Measurements from ENCODE around the gene HPCAL1. TPM values are rescaled to one million over a fixed set of nuclear protein-coding genes. Genes with fewer than 3 reads are reported as not detected.

Gene HPCAL1
- total and polyA plus RNA-seq, 2 of the 4 experiments (the other 2 are of a cell fraction), result 8.2 to 33.7 TPM

DNA sequence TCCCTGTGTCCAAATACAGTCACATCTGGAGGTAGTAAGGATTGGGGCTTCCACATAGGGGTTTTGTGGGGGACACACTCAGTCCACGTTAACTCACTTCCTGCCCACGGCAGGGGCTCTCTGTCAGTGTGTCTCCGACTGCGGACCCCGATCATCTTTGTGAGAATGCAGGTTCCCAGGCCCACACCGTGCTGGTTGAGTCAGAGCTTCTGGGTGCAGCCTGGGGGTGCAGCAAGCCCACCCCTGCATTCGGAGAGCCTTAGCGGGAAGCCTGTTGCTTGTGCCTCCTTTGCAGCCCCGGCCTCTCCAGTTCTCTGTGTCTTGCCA is 28.0 kb downstream of the HPCAL1 start:
- Histone ChIP-seq H2BK15ac (ENCODE audit: low read depth, low read length) (no peak overlapping the region), H3K18ac (ENCODE audit: low read depth, low read length) (no peak overlapping the region), H3K56ac (ENCODE audit: extremely low read depth, insufficient read depth, low read length) (no peak overlapping the region), H3K9me3 (ENCODE audit: control insufficient read depth, insufficient read depth, low read length) (peaks cover 5% of the 10 kb centered on the region), H2AK9ac (replicated peaks; ENCODE audit: low read depth, low read length, poor library complexity) (peak overlapping the region; percentile 18), H3K27ac (ENCODE audit: insufficient read depth, low read length) (0 out of 2 replicates have a peak overlapping the region, but pooled peaks have one; percentile 1), H2AFZ (replicated peaks; ENCODE audit: low read length, poor library complexity) (no peak overlapping the region), H2BK120ac (ENCODE audit: low read depth, low read length) (peak overlapping the region; percentile 36; the same call in 1 of the 2 replicates), H3K4me3 (ENCODE audit: insufficient read depth, low read depth, low read length) (no peak overlapping the region), H4K5ac (ENCODE audit: low read depth, low read length) (no peak overlapping the region), H4K91ac (ENCODE audit: insufficient read depth, low read depth, low read length) (peak overlapping the region; percentile 50), H3K4me2 (ENCODE audit: low read depth, low read length) (peak overlapping the region; percentile 35), H3K27me3 (ENCODE audit: control insufficient read depth, insufficient read depth, low read length) (no peaks in the 10 kb centered on the region), H2BK20ac (ENCODE audit: low read depth, low read length) (0 out of 2 replicates have a peak overlapping the region, but pooled peaks have one; percentile 28), H2AK5ac (ENCODE audit: low read depth, low read length) (peak overlapping the region; percentile 57; the same call in 1 of the 2 replicates), H3K9me1 (ENCODE audit: insufficient read depth, low read length) (peaks cover 14% of the 10 kb centered on the region), H2BK5ac (ENCODE audit: low read depth, low read length, poor library complexity, severe bottlenecking) (no peak overlapping the region), H3K4me1 (ENCODE audit: control insufficient read depth, insufficient read depth, low read length) (peaks cover 15% of the 10 kb centered on the region), H3K4ac (ENCODE audit: low read depth, low read length) (peak overlapping the region; percentile 56), H3K79me1 (ENCODE audit: low read depth in 1 of 2, low read length in 2 of 2) (peaks cover 22 to 66% of the 10 kb centered on the region in 2 experiments), H4K20me1 (ENCODE audit: insufficient read depth, low read length) (peaks cover 48% of the 10 kb centered on the region), H3K36me3 (ENCODE audit: control insufficient read depth, insufficient read depth, low read length) (peaks cover 4% of the 10 kb centered on the region), H3K9ac (ENCODE audit: low read depth, low read length) (no peak overlapping the region), H3K14ac (replicated peaks; ENCODE audit: low read depth, low read length) (peak overlapping the region; percentile 88), H3K23ac (ENCODE audit: low read depth, low read length) (peak overlapping the region; percentile 33), H4K8ac (ENCODE audit: low read depth in 2 of 2, low read length in 2 of 2) (peak overlapping the region in 1 of 2 experiments; percentile 50; a peak in 1 of 4 replicates)
- 86% methylated on average over 8 of the region's 9 CpGs; no CpG with 5 or more reads in 1 of the 2 experiments for WGBS, 2 experiments (ENCODE audit: extremely low coverage in 2 of 2, insufficient read length in 1 of 2)
- no peak for ATAC-seq (ENCODE audit: low read depth)
- dilution Hi-C loops (cut with HindIII; ENCODE audit: low sequenced_read_pairs, unreplicated experiment), result no loop called here
- intact Hi-C loops (cut with micrococcal nuclease), result no loop called here
- TF ChIP-seq RCOR1 (IDR thresholded peaks at IDR 0.05; ENCODE audit: insufficient replicate concordance, low read length) (no peak), BHLHE40 (IDR thresholded peaks at IDR 0.05; ENCODE audit: low read depth, low read length) (no peak), SMC3 (IDR thresholded peaks at IDR 0.05; ENCODE audit: low read depth, low read length) (no peak), RAD21 (IDR thresholded peaks at IDR 0.05; ENCODE audit: low read length) (no peak), MXI1 (IDR thresholded peaks at IDR 0.05; ENCODE audit: borderline replicate concordance, low read depth, low read length) (no peak), MAFK (IDR thresholded peaks at IDR 0.05; ENCODE audit: low read depth, low read length) (no peak), FOS (IDR thresholded peaks at IDR 0.05; ENCODE audit: low read depth, low read length) (no peak)
- TF ChIP-seq, protein P1, sequence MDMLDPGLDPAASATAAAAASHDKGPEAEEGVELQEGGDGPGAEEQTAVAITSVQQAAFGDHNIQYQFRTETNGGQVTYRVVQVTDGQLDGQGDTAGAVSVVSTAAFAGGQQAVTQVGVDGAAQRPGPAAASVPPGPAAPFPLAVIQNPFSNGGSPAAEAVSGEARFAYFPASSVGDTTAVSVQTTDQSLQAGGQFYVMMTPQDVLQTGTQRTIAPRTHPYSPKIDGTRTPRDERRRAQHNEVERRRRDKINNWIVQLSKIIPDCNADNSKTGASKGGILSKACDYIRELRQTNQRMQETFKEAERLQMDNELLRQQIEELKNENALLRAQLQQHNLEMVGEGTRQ (IDR thresholded peaks at IDR 0.05; ENCODE audit: low read depth, low read length), result no peak
- TF ChIP-seq, protein P2, sequence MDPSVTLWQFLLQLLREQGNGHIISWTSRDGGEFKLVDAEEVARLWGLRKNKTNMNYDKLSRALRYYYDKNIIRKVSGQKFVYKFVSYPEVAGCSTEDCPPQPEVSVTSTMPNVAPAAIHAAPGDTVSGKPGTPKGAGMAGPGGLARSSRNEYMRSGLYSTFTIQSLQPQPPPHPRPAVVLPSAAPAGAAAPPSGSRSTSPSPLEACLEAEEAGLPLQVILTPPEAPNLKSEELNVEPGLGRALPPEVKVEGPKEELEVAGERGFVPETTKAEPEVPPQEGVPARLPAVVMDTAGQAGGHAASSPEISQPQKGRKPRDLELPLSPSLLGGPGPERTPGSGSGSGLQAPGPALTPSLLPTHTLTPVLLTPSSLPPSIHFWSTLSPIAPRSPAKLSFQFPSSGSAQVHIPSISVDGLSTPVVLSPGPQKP (IDR thresholded peaks at IDR 0.05; ENCODE audit: borderline replicate concordance, low read depth, low read length), result no peak
- BruUV-seq (replicated peaks), result no TSS peak
- ChIA-PET CTCF (no interaction called here), POLR2A (ENCODE audit: unreplicated experiment) (no interaction called here)
- DNase-seq, result no peak
- in situ Hi-C loops (cut with MboI; ENCODE audit: low sequenced_read_pairs), result no loop called here
